Measurements from ENCODE around the gene ST6GALNAC5. TPM values are rescaled to one million over a fixed set of nuclear protein-coding genes. Genes with fewer than 3 reads are reported as not detected.

Gene ST6GALNAC5
- total RNA-seq, 1 experiment from 2014 or later, result not detected

GRCh38 chr1:76989976-76990375 is 122.7 kb downstream of the ST6GALNAC5 start:
- intact Hi-C loops (cut with micrococcal nuclease; ENCODE audit: unreplicated experiment), result no loop called here

DNA sequence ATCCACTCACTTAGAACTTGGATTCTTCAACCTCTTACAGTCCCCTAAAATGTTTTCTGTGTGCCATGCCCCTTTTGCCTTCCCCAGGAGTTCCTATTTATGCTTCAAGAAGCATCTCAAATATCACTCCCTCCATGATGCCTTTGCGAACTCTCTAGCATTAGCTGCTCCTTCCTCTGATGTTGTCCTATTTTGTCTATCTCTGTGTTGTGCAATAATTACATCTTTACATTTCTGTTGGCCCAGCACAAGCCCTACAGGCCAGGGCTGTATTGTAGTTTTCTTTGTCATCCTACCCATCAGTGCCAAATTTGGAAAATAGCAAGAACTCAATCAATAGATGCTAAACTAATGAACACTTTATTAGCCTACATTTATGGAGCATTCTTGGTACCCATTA is 125.8 kb downstream of the ST6GALNAC5 start:
- Histone ChIP-seq H3K27ac (ENCODE audit: low read length) (no peak overlapping the region), H3K4me3 (ENCODE audit: low read depth in 2 of 2, low read length in 2 of 2) (no peak overlapping the region), H3K9me3 (ENCODE audit: control insufficient read depth, insufficient read depth, low read depth, low read length) (no peaks in the 10 kb centered on the region), H3K27me3 (ENCODE audit: control insufficient read depth, insufficient read depth, low read length) (no peaks in the 10 kb centered on the region; the same call in 1 of the 2 replicates), H3K36me3 (ENCODE audit: control insufficient read depth, insufficient read depth, low read length) (no peaks in the 10 kb centered on the region), H3K4me1 (ENCODE audit: control insufficient read depth, insufficient read depth, low read length) (no peaks in the 10 kb centered on the region)
- in situ Hi-C loops (cut with HindIII; ENCODE audit: low pct_unique_long_range_greater_than_20kb, low sequenced_read_pairs) (no loop called here), intact Hi-C loops (cut with micrococcal nuclease; ENCODE audit: unreplicated experiment) (no loop called here)
- POLR2A ChIA-PET, result no interaction called here
- ATAC-seq (no peak), DNase-seq (ENCODE audit: low read depth, low spot score) (no peak)
- no TSS peak for BruUV-seq (replicated peaks)
- CTCF ChIA-PET, result no interaction called here
- TF ChIP-seq TCF7L2 (IDR thresholded peaks at IDR 0.05; ENCODE audit: low read depth, low read length) (no peak), POLR2AphosphoS5 (IDR thresholded peaks at IDR 0.05; ENCODE audit: low read depth, low read length) (no peak), CTCF (IDR thresholded peaks at IDR 0.05) (no peak), SIN3A (IDR thresholded peaks at IDR 0.05; ENCODE audit: borderline replicate concordance, insufficient read depth, low read depth, low read length) (no peak)
- TF ChIP-seq, protein P1, sequence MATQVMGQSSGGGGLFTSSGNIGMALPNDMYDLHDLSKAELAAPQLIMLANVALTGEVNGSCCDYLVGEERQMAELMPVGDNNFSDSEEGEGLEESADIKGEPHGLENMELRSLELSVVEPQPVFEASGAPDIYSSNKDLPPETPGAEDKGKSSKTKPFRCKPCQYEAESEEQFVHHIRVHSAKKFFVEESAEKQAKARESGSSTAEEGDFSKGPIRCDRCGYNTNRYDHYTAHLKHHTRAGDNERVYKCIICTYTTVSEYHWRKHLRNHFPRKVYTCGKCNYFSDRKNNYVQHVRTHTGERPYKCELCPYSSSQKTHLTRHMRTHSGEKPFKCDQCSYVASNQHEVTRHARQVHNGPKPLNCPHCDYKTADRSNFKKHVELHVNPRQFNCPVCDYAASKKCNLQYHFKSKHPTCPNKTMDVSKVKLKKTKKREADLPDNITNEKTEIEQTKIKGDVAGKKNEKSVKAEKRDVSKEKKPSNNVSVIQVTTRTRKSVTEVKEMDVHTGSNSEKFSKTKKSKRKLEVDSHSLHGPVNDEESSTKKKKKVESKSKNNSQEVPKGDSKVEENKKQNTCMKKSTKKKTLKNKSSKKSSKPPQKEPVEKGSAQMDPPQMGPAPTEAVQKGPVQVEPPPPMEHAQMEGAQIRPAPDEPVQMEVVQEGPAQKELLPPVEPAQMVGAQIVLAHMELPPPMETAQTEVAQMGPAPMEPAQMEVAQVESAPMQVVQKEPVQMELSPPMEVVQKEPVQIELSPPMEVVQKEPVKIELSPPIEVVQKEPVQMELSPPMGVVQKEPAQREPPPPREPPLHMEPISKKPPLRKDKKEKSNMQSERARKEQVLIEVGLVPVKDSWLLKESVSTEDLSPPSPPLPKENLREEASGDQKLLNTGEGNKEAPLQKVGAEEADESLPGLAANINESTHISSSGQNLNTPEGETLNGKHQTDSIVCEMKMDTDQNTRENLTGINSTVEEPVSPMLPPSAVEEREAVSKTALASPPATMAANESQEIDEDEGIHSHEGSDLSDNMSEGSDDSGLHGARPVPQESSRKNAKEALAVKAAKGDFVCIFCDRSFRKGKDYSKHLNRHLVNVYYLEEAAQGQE (IDR thresholded peaks at IDR 0.05; ENCODE audit: insufficient read depth in 1 of 2, low read depth in 2 of 2, low read length in 1 of 2), result no peak

More at GRCh38 chr1:76989976-76990375, 122.7 kb downstream of the ST6GALNAC5 start:
- no peak overlapping the region for H3K27ac ChIP-seq (ENCODE audit: low read length)
- no peaks in the 10 kb centered on the region for H3K9me3 ChIP-seq (ENCODE audit: control insufficient read depth, insufficient read depth, low read depth, low read length)
- no TSS peak for BruUV-seq (replicated peaks)
- DNase-seq (ENCODE audit: low read depth, low spot score) (no peak), ATAC-seq (no peak)
- no peak overlapping the region for H3K4me3 ChIP-seq (ENCODE audit: low read depth in 2 of 2, low read length in 2 of 2)
- ChIA-PET POLR2A (interaction anchor here (0.7 kb wide), 1 partner anchor 843 kb away, joined by 3 read pairs; no protein-coding TSS in a partner anchor), CTCF (no interaction called here)
- no peaks in the 10 kb centered on the region; the same call in 1 of the 2 replicates for H3K27me3 ChIP-seq (ENCODE audit: control insufficient read depth, insufficient read depth, low read length)
- in situ Hi-C loops (cut with HindIII; ENCODE audit: low pct_unique_long_range_greater_than_20kb, low sequenced_read_pairs), result no loop called here
- no peak for TF ChIP-seq TCF7L2 (IDR thresholded peaks at IDR 0.05; ENCODE audit: low read depth, low read length)
- TF ChIP-seq SIN3A (IDR thresholded peaks at IDR 0.05; ENCODE audit: borderline replicate concordance, insufficient read depth, low read depth, low read length), result no peak
- TF ChIP-seq, protein P1 (IDR thresholded peaks at IDR 0.05; ENCODE audit: insufficient read depth in 1 of 2, low read depth in 2 of 2, low read length in 1 of 2), result no peak
- no peak for TF ChIP-seq POLR2AphosphoS5 (IDR thresholded peaks at IDR 0.05; ENCODE audit: low read depth, low read length)
- TF ChIP-seq CTCF (IDR thresholded peaks at IDR 0.05), result no peak
- no peaks in the 10 kb centered on the region for H3K36me3 ChIP-seq (ENCODE audit: control insufficient read depth, insufficient read depth, low read length)
- no peaks in the 10 kb centered on the region for H3K4me1 ChIP-seq (ENCODE audit: control insufficient read depth, insufficient read depth, low read length)

All from Panc1 (cell line).